ENCODE measurements around the gene CD8A.

DNA sequence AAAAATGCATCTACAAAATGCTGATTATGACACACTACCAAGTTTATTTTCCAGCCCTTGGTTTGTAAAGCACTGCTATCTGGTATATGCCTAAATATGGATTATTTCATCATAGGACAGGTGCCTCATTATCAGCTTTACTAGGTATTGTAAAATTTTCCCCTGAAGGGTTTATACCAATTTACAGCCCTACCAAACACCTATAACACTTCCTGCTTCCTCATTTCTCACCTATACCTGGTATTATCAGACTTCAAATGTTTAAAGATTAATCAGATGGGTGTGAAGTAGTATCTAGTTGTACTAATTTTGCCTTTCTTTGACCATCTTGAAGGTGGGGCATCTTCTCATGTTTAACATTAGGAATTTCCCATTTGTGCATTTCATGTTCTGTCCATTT is 43.8 kb downstream of the CD8A start:
- TF ChIP-seq FOXM1 (IDR thresholded peaks at IDR 0.05; ENCODE audit: borderline replicate concordance) = no peak
- no peak for TF ChIP-seq ARNT (IDR thresholded peaks at IDR 0.05)
- no peak for TF ChIP-seq SUZ12 (IDR thresholded peaks at IDR 0.05)
